GM23338 (cell line): ENCODE data around the gene STARD3. TPM values are rescaled to one million over a fixed set of nuclear protein-coding genes. Genes with fewer than 3 reads are reported as not detected.

Experiments used
- ATAC-seq: fragments of 200-7000 bp; cut with Tn5 transposase; 3 replicates; pipeline ENCODE4 v1.9.1; 2020
- DNase-seq: peaks from one replicate; pipeline ENCODE4 v3.0.0-alpha.2; 2015; ENCODE audit warnings: low spot score
- H2AFZ ChIP-seq: fragments of 200-600 bp; sonication (generic); 2 replicates; pipeline ENCODE4 v1.8.0; 2016; ENCODE audit warnings: antibody characterized with exemption, mild to moderate bottlenecking, moderate library complexity
- H3F3A ChIP-seq: fragments of 200-600 bp; sonication (generic); replicated peaks from 2 replicates; pipeline ENCODE4 v1.8.0; 2017; ENCODE audit warnings: antibody characterized with exemption, mixed run types, low read depth
- H3K27ac ChIP-seq: fragments of 200-600 bp; sonication (generic); 2 replicates; pipeline ENCODE4 v1.6.1; 2016; ENCODE audit warnings: low read depth
- H3K27me3 ChIP-seq: fragments of 200-600 bp; sonication (generic); 2 replicates; pipeline ENCODE4 v1.8.0; 2016; ENCODE audit warnings: mild to moderate bottlenecking, mixed run types, moderate library complexity; ENCODE audit not compliant: insufficient read depth
- H3K36me3 ChIP-seq: fragments of 200-600 bp; sonication (generic); 2 replicates; pipeline ENCODE4 v1.8.0; 2016; ENCODE audit warnings: mild to moderate bottlenecking; ENCODE audit not compliant: insufficient read depth
- H3K4me1 ChIP-seq: fragments of 200-600 bp; sonication (generic); 2 replicates; pipeline ENCODE4 v1.8.0; 2016; ENCODE audit warnings: mild to moderate bottlenecking, moderate library complexity; ENCODE audit not compliant: insufficient read depth
- H3K4me2 ChIP-seq: fragments of 200-600 bp; sonication (generic); 2 replicates; pipeline ENCODE4 v1.7.1; 2017; ENCODE audit warnings: mixed run types
- H3K4me3 ChIP-seq: fragments of 200-600 bp; sonication (generic); 2 replicates; pipeline ENCODE4 v1.6.1; 2016; ENCODE audit warnings: mixed run types
- H3K79me2 ChIP-seq: fragments of 200-600 bp; sonication (generic); replicated peaks from 2 replicates; pipeline ENCODE4 v1.8.0; 2017; ENCODE audit warnings: mild to moderate bottlenecking; ENCODE audit not compliant: insufficient read depth
- H3K9me2 ChIP-seq: fragments of 200-600 bp; sonication (generic); 2 replicates; pipeline ENCODE4 v1.8.0; 2017; ENCODE audit not compliant: insufficient read depth
- H4K20me1 ChIP-seq: fragments of 200-600 bp; sonication (generic); replicated peaks from 2 replicates; pipeline ENCODE4 v1.8.0; 2017; ENCODE audit warnings: mild to moderate bottlenecking; ENCODE audit not compliant: insufficient read depth
- H3K27ac Mint-ChIP-seq: 2 replicates; pipeline ENCODE4 v1.8.0; 2020; ENCODE audit warnings: inconsistent platforms, mild to moderate bottlenecking, moderate library complexity, mixed read lengths
- H3K27me3 Mint-ChIP-seq: 3 replicates; pipeline ENCODE4 v1.8.0; 2022; ENCODE audit warnings: low read depth, mild to moderate bottlenecking, moderate library complexity, mixed read lengths, inconsistent platforms; ENCODE audit not compliant: insufficient read depth, poor library complexity
- H3K36me3 Mint-ChIP-seq: 3 replicates; pipeline ENCODE4 v1.8.0; 2021; ENCODE audit warnings: low read depth, mild to moderate bottlenecking, inconsistent platforms, moderate library complexity, mixed read lengths
- H3K4me1 Mint-ChIP-seq: 3 replicates; pipeline ENCODE4 v1.8.0; 2020; ENCODE audit warnings: mild to moderate bottlenecking, inconsistent platforms, mixed read lengths
- H3K4me3 Mint-ChIP-seq: 3 replicates; pipeline ENCODE4 v1.8.0; 2021; ENCODE audit warnings: moderate library complexity, mild to moderate bottlenecking, inconsistent platforms, mixed read lengths
- H3K9me3 Mint-ChIP-seq: 3 replicates; pipeline ENCODE4 v1.8.0; 2020; ENCODE audit warnings: moderate library complexity, mild to moderate bottlenecking, inconsistent platforms, mixed read lengths
- EZH2 ChIP-seq: fragments of 200-600 bp; sonication (generic); IDR thresholded peaks from one replicate; pipeline ENCODE4 v1.8.0; 2017; ENCODE audit warnings: antibody characterized with exemption, mild to moderate bottlenecking, low read depth; ENCODE audit not compliant: unreplicated experiment
- EZH2phosphoT487 ChIP-seq: fragments of 200-600 bp; sonication (generic); IDR thresholded peaks from one replicate; pipeline ENCODE4 v1.8.1; 2018; ENCODE audit warnings: antibody characterized with exemption; ENCODE audit not compliant: unreplicated experiment
- JUNB ChIP-seq: IDR thresholded peaks from one replicate; pipeline ENCODE4 v1.6.1; 2016; ENCODE audit warnings: antibody characterized with exemption; ENCODE audit not compliant: unreplicated experiment
- POLR2AphosphoS5 ChIP-seq: IDR thresholded peaks from 2 replicates; pipeline ENCODE4 v1.6.1; 2016; ENCODE audit warnings: antibody characterized with exemption, low read depth
- polyA plus RNA-seq: library from polyadenylated mRNA; unstranded; fragments of >200 nt; fragmentation: Nextera tagmentation; extraction: Ambion mirVana; gene quantifications from 2 replicates; pipeline ENCODE4 v1.2.1, GENCODE V29; 2016
- total RNA-seq: library from RNA; depleted of rRNA; stranded (reverse); fragments of >200 nt; shearing (Covaris generic); gene quantifications from 2 replicates; pipeline ENCODE4 v1.2.3, GENCODE V29; 2014
- TF ChIP-seq, protein P1 (sequence below): fragments of 250-450 bp; sonication (Bioruptor Pico); IDR thresholded peaks from 2 replicates; pipeline ENCODE4 v1.5.0; 2020; ENCODE audit warnings: mild to moderate bottlenecking, moderate library complexity

STARD3 gene
- total and polyA plus RNA-seq, 2 experiments from 2014 or later, result 26.4 to 53.3 TPM

DNA sequence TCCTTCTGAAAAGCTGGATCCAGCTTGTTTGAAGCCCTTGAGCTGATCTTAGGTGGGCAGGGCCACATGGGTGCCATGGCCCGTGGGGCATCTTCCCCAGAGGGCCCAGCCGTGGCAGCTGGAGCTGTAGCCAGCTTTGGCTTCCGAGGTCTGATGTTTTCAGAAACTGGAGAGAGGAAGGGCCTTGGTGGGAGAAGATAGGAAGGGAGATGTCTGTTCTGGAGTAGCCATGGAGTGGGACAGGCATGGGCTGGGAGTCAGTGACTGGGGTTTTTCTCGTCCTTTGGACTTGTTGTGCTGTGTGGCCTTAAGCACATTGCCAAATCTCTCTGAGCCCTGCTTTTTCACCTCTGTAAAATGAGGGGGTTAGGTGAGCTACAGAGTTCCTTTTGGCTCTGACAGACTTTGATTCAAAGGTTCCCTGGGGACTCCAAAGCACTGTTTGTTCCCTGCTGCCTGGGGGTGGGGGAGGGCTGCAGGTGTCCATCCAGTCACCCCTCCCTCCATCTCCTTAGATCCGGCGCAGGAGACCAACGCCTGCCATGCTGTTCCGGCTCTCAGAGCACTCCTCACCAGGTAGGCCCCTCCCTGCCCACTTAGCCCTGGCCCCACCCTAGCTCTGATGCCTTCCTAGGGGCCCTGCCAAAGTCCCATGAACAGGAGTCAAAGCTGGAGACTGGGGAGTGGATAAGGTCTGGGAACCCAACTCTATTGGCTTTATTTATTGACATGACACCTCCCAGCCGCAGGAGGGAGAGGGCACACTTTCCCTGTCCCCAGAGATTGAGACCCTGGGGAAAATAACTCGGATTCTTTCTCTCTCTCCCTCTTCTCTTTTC, 8.1 kb upstream of the STARD3 start (continued):
- TF ChIP-seq, protein P1, sequence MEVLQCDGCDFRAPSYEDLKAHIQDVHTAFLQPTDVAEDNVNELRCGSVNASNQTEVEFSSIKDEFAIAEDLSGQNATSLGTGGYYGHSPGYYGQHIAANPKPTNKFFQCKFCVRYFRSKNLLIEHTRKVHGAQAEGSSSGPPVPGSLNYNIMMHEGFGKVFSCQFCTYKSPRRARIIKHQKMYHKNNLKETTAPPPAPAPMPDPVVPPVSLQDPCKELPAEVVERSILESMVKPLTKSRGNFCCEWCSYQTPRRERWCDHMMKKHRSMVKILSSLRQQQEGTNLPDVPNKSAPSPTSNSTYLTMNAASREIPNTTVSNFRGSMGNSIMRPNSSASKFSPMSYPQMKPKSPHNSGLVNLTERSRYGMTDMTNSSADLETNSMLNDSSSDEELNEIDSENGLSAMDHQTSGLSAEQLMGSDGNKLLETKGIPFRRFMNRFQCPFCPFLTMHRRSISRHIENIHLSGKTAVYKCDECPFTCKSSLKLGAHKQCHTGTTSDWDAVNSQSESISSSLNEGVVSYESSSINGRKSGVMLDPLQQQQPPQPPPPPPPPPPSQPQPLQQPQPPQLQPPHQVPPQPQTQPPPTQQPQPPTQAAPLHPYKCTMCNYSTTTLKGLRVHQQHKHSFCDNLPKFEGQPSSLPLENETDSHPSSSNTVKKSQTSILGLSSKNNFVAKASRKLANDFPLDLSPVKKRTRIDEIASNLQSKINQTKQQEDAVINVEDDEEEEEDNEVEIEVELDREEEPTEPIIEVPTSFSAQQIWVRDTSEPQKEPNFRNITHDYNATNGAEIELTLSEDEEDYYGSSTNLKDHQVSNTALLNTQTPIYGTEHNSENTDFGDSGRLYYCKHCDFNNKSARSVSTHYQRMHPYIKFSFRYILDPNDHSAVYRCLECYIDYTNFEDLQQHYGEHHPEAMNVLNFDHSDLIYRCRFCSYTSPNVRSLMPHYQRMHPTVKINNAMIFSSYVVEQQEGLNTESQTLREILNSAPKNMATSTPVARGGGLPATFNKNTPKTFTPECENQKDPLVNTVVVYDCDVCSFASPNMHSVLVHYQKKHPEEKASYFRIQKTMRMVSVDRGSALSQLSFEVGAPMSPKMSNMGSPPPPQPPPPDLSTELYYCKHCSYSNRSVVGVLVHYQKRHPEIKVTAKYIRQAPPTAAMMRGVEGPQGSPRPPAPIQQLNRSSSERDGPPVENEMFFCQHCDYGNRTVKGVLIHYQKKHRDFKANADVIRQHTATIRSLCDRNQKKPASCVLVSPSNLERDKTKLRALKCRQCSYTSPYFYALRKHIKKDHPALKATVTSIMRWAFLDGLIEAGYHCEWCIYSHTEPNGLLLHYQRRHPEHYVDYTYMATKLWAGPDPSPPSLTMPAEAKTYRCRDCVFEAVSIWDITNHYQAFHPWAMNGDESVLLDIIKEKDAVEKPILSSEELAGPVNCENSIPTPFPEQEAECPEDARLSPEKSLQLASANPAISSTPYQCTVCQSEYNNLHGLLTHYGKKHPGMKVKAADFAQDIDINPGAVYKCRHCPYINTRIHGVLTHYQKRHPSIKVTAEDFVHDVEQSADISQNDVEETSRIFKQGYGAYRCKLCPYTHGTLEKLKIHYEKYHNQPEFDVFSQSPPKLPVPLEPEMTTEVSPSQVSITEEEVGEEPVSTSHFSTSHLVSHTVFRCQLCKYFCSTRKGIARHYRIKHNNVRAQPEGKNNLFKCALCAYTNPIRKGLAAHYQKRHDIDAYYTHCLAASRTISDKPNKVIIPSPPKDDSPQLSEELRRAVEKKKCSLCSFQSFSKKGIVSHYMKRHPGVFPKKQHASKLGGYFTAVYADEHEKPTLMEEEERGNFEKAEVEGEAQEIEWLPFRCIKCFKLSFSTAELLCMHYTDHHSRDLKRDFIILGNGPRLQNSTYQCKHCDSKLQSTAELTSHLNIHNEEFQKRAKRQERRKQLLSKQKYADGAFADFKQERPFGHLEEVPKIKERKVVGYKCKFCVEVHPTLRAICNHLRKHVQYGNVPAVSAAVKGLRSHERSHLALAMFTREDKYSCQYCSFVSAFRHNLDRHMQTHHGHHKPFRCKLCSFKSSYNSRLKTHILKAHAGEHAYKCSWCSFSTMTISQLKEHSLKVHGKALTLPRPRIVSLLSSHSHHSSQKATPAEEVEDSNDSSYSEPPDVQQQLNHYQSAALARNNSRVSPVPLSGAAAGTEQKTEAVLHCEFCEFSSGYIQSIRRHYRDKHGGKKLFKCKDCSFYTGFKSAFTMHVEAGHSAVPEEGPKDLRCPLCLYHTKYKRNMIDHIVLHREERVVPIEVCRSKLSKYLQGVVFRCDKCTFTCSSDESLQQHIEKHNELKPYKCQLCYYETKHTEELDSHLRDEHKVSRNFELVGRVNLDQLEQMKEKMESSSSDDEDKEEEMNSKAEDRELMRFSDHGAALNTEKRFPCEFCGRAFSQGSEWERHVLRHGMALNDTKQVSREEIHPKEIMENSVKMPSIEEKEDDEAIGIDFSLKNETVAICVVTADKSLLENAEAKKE (CRISPR knock-in tag), result no peak
- no peak for TF ChIP-seq JUNB
- no peak for TF ChIP-seq POLR2AphosphoS5
- TF ChIP-seq EZH2phosphoT487, result no peak

DNA sequence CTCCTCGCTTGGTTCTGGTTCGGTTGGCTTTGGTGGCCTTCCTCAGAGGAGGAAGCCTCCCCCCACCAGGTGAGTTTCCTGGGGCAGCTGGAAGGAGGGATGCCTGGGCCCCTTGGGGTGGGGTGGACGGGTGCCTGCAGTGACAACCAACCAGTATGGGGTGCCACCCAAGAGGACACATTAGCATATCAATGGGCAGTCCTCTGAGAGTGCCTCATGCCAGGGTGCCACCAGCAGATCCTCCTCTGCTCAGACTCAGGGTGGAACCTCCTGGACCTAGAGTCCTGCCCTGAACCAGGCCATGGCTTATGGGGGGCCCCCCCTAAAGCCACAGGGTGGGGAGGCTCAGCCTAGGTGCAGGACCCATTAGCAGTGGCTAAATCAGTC, 7.5 kb upstream of the STARD3 start:
- no peak overlapping the region for H3K27ac ChIP-seq
- peak; percentile 25 for TF ChIP-seq EZH2
- TF ChIP-seq POLR2AphosphoS5, result no peak
- peaks cover 49% of the 10 kb centered on the region for H3K27me3 ChIP-seq
- ATAC-seq (no peak), DNase-seq (no peak)
- no peak overlapping the region for H3K4me3 Mint-ChIP-seq
- H3K4me1 Mint-ChIP-seq, result peaks cover 75% of the 10 kb centered on the region
- H3K79me2 ChIP-seq, result no peaks in the 10 kb centered on the region
- peak overlapping the region; percentile 95 for H3K4me2 ChIP-seq
- peak overlapping the region; percentile 30; the same call in 1 of the 2 replicates for H3K4me3 ChIP-seq
- H3K36me3 ChIP-seq, result no peaks in the 10 kb centered on the region
- H3K9me2 ChIP-seq, result no peaks in the 10 kb centered on the region
- no peaks in the 10 kb centered on the region; the same call in 2 of the 3 replicates for H3K9me3 Mint-ChIP-seq
- peaks cover 53% of the 10 kb centered on the region for H3K27me3 Mint-ChIP-seq
- H4K20me1 ChIP-seq, result no peaks in the 10 kb centered on the region
- H3K36me3 Mint-ChIP-seq, result 0 out of 3 replicates have a peak, but pooled peaks cover 2% of the 10 kb centered on the region
- H3K27ac Mint-ChIP-seq, result no peak overlapping the region
- no peak overlapping the region for H2AFZ ChIP-seq
- H3F3A ChIP-seq, result 0 out of 2 replicates have a peak, but pooled peaks cover 8% of the 10 kb centered on the region
- H3K4me1 ChIP-seq, result peaks cover 55% of the 10 kb centered on the region
